Endometrium (tissue), 2 donors: ENCODE results near the gene GET4.
A peak's percentile ranks its signal among the peaks of the same experiment; 100 is the strongest.
"Not testable (repeated sequence)": the region's sequence is repeated elsewhere in the genome, so short reads cannot be mapped to it uniquely, and the experiment has no call there.

Experiments
- FAIRE-seq: peaks from 2 replicates; lab custom pipeline; 2012; peaks lifted over from hg19 to GRCh38; lab: Jason Lieb, UNC
- donor health status: control.
- donor health status: control.

GET4 gene

GRCh38 chr7:871900-872537 is 4.3 kb upstream of the GET4 start:
- no peak for FAIRE-seq

- not testable (repeated sequence) for FAIRE-seq
These were observed 3.7 kb upstream of the GET4 start for GRCh38 chr7:872685-873084.

- FAIRE-seq, result no peak
These were observed 2.9 kb upstream of the GET4 start for GRCh38 chr7:873367-874002.

- FAIRE-seq, result peak; percentile 71
These were observed 2.2 kb upstream of the GET4 start for GRCh38 chr7:874031-874749.

- no peak for FAIRE-seq
These were observed 1.3 kb upstream of the GET4 start for GRCh38 chr7:875051-875450.

- no peak for FAIRE-seq
These were observed 778 bp upstream of the GET4 start for GRCh38 chr7:875476-876076.

GRCh38 chr7:876972-877311 is 588 bp downstream of the GET4 start:
- FAIRE-seq, result no peak

GRCh38 chr7:877312-878232 is 1.2 kb downstream of the GET4 start:
- FAIRE-seq, result no peak

GRCh38 chr7:879093-879492 is 2.7 kb downstream of the GET4 start:
- no peak for FAIRE-seq

- FAIRE-seq, result no peak
These were observed 3.4 kb downstream of the GET4 start for GRCh38 chr7:879706-880105.

GRCh38 chr7:880450-880849 is 4.1 kb downstream of the GET4 start:
- no peak for FAIRE-seq

GRCh38 chr7:881441-882234 is 5.3 kb downstream of the GET4 start:
- no peak for FAIRE-seq

GRCh38 chr7:882336-883035 is 6.1 kb downstream of the GET4 start:
- FAIRE-seq, result no peak

GRCh38 chr7:883055-884021 is 7.0 kb downstream of the GET4 start:
- no peak for FAIRE-seq

GRCh38 chr7:884191-885003 is 8.0 kb downstream of the GET4 start:
- no peak for FAIRE-seq

GRCh38 chr7:885261-885892 is 9.0 kb downstream of the GET4 start:
- FAIRE-seq, result no peak

- FAIRE-seq, result no peak
These were observed 9.7 kb downstream of the GET4 start for GRCh38 chr7:885893-886625.
